Liver (tissue), 9 donors: ENCODE data around the gene C4A. TPM values are rescaled to one million over a fixed set of nuclear protein-coding genes. Genes with fewer than 3 reads are reported as not detected.
"Not testable (repeated sequence)": the region's sequence is repeated elsewhere in the genome, so short reads cannot be mapped to it uniquely, and the experiment has no call there.

Experiments
- DNase-seq: peaks from one replicate; pipeline ENCODE4 v3.0.0-alpha.2; 2017; ENCODE audit warnings: low spot score
- H3K27ac ChIP-seq, 2 donors: one replicate each; pipeline ENCODE4 v1.7.0; 2013; ENCODE audit warnings: inconsistent platforms in 2 of 2, low read length in 2 of 2, control low read depth in 1 of 2, low read depth in 1 of 2, mild to moderate bottlenecking in 1 of 2
- H3K27me3 ChIP-seq, 4 donors: one replicate each; pipeline versions ENCODE4 v1.6.1 to v1.7.0; 2013; ENCODE audit warnings: low read length in 3 of 4, inconsistent platforms in 1 of 4, mild to moderate bottlenecking in 1 of 4, moderate library complexity in 1 of 4; ENCODE audit not compliant: control insufficient read depth in 4 of 4, insufficient read depth in 4 of 4
- H3K36me3 ChIP-seq, 4 donors: one replicate each; pipeline versions ENCODE4 v1.6.1 to v1.7.0; 2013; ENCODE audit warnings: low read length in 3 of 4, mild to moderate bottlenecking in 3 of 4, low read depth in 1 of 4, moderate library complexity in 1 of 4; ENCODE audit not compliant: control insufficient read depth in 4 of 4, insufficient read depth in 3 of 4
- H3K4me1 ChIP-seq, 4 donors: one replicate each; pipeline versions ENCODE4 v1.6.1 to v1.7.0; 2013; ENCODE audit warnings: low read length in 3 of 4, mild to moderate bottlenecking in 3 of 4, moderate library complexity in 1 of 4; ENCODE audit not compliant: control insufficient read depth in 4 of 4, insufficient read depth in 4 of 4
- H3K4me3 ChIP-seq, 3 donors: one replicate each; pipeline versions ENCODE4 v1.6.1 to v1.7.0; 2013; ENCODE audit warnings: low read length in 3 of 3, control low read depth in 1 of 3, low read depth in 1 of 3, mild to moderate bottlenecking in 1 of 3
- H3K9ac ChIP-seq, 2 donors: one replicate each; pipeline ENCODE4 v1.7.0; 2013; ENCODE audit warnings: low read length in 2 of 2, mild to moderate bottlenecking in 2 of 2, moderate library complexity in 2 of 2, control low read depth in 1 of 2, low read depth in 1 of 2
- H3K9me3 ChIP-seq, 4 donors: one replicate each; pipeline versions ENCODE4 v1.6.1 to v1.7.0; 2013; ENCODE audit warnings: low read length in 3 of 4; ENCODE audit not compliant: control insufficient read depth in 4 of 4
- FOXA1 ChIP-seq: IDR thresholded peaks from 2 replicates; pipeline ENCODE4 v1.6.1; 2016; ENCODE audit warnings: antibody characterized with exemption
- GABPA ChIP-seq, 2 donors: IDR thresholded peaks in 1 of 2; conservative IDR thresholded peaks in 1 of 2; 2 replicates each; pipeline ENCODE4 v1.6.1; 2016; ENCODE audit warnings: antibody characterized with exemption in 2 of 2, mild to moderate bottlenecking in 1 of 2, moderate library complexity in 1 of 2
- JUND ChIP-seq, 2 donors: IDR thresholded peaks; 2 replicates each; pipeline ENCODE4 v1.6.1; 2016; ENCODE audit warnings: antibody characterized with exemption in 2 of 2
- RAD21 ChIP-seq, 2 donors: IDR thresholded peaks; 2 replicates each; pipeline ENCODE4 v1.6.1; 2016; ENCODE audit warnings: antibody characterized with exemption in 2 of 2, mild to moderate bottlenecking in 2 of 2
- RXRA ChIP-seq, 2 donors: IDR thresholded peaks; 2 replicates each; pipeline ENCODE4 v1.6.1; 2017 to 2018; ENCODE audit warnings: antibody characterized with exemption in 2 of 2, mild to moderate bottlenecking in 1 of 2
- WGBS: extraction: QIAGEN DNeasy Blood & Tissue Kit; methylation state at CpG from one replicate; pipeline ENCODE4 v1.1.7; 2013; 5-methylcytosine and 5-hydroxymethylcytosine counted together
- polyA plus RNA-seq, 2 donors: library from polyadenylated mRNA; stranded (reverse) in 1 of 2; unstranded in 1 of 2; fragments of 200-250 nt in 1 of 2; fragments of >200 nt in 1 of 2; fragmentation: Nextera tagmentation in 1 of 2; extraction: Ambion mirVana in 1 of 2; gene quantifications; one replicate each; pipeline versions ENCODE4 v1.2.1 to v1.2.3, GENCODE V29; 2013 to 2015
- total RNA-seq, 2 donors: library from RNA; depleted of rRNA; stranded (reverse); fragments of >200 nt; gene quantifications; one replicate each; pipeline ENCODE4 v1.2.3, GENCODE V29; 2014
- donor health status: healthy.
- donor health status: healthy.
- donor health status: healthy.
- donor health status: healthy.
- donor health status: healthy.

C4A gene
- total and polyA plus RNA-seq, 4 donors = 410 to 2,903 (median 1,534) TPM

DNA sequence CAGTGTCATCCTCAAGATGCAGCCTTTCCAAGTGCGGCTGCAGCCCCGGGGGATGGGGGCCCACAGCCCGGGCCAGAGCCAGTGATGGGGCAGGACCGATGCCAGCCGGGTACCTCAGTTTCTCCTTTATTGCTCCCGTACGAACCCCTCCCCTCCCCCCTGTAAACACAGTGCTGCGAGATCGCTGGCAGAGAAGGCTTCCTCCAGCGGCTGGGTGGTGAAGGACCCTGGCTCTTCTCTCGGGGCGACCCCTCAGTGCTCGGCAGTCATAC lies 59.1 kb downstream of the C4A start:
- H3K4me1 ChIP-seq, H3K27ac ChIP-seq, H3K27me3 ChIP-seq, H3K9me3 ChIP-seq, H3K4me3 ChIP-seq, H3K9ac ChIP-seq, DNase-seq, H3K36me3 ChIP-seq: not testable (repeated sequence)
- 86% methylated on average over 7 of the region's 13 CpGs for WGBS

DNA sequence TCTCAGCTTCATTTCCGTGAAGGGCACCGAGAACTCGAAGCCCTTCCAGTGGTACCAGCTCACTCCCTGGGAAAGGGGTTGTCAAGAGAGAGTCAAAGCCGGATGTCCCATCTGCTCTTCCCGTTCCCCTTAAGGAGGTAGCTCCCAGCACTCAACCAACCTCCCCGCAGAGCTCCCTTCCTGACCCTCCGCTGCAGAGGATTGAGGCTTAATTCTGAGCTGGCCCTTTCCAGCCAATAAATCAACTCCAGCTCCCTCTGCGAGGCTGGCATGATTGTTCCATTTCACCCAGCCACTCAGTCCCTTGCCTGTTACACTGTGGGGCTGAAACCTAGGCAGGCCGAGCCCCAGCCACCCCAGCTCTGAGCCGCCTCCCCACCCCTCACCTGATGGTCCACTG lies 59.5 kb downstream of the C4A start:
- not testable (repeated sequence) for H3K27me3 ChIP-seq, H3K27ac ChIP-seq, H3K9ac ChIP-seq, DNase-seq, H3K4me1 ChIP-seq, H3K9me3 ChIP-seq, H3K36me3 ChIP-seq, H3K4me3 ChIP-seq
- 87% methylated on average over 6 of the region's 10 CpGs for WGBS

DNA sequence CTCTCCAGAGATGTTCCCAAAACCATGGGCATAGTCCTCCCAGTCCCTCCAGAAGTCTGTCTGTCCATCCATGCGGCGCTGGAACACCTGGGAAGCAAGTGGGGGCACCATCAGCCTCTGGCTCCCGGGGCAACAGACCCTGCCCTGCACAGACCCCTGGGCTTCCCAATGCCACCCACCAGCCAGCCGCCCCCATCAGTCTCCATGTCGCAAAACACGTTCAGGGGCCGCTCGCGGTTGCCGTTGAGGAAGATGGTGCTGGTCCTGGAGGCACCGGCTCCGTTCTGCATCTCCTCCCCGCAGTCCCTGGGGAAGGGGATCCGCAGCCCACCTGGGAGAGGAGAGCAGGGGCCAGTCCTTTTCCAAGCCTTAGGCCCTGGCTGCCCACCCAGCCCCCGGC lies 60.4 kb downstream of the C4A start:
- not testable (repeated sequence) for H3K4me1 ChIP-seq, DNase-seq, H3K27me3 ChIP-seq, H3K9me3 ChIP-seq, H3K9ac ChIP-seq, H3K27ac ChIP-seq, H3K36me3 ChIP-seq, H3K4me3 ChIP-seq
- 94% methylated on average over 14 of the region's 15 CpGs for WGBS

DNA sequence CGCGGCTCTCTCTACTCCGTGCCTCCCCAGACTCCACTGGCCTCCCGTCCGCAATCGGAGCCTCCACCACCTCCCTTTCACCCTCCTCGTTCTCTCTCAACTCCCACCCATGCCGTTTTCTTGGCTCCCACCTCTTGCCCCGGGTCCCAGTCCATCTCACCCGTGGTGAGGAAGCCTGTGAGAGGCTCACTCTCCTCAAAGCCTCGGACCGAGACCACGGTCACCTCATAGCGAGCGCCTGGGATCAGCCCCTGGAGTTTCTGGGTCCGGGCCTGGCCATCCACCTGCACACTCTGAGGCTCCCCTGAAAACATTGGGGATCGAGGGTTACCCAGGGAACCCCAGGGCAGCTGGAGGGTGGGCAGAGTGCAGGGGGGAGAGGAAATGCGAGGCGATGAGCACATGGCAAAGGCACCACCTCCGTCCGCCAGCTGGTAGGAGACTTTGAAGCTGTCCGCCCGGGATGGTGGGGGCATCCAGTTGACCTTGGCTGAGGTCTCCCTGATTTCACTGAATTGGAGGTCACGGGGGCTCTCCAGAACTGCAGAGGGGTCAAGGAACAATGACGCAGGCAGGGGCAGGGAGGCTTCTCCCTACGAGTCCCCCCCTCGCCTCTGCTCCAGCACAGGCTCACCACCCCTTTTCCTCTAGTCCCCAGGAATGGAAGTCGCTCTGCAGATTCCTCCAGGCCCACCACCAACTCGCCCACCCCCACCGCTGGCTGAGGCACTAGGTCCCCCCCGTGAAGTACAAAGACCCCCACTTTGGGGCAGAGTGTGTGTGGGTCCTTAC lies 61.9 kb downstream of the C4A start:
- WGBS = 86% methylated on average over 18 of the region's 31 CpGs
- H3K27ac ChIP-seq, H3K4me3 ChIP-seq, H3K27me3 ChIP-seq, H3K36me3 ChIP-seq, H3K9me3 ChIP-seq, H3K4me1 ChIP-seq, H3K9ac ChIP-seq, DNase-seq: not testable (repeated sequence)

DNA sequence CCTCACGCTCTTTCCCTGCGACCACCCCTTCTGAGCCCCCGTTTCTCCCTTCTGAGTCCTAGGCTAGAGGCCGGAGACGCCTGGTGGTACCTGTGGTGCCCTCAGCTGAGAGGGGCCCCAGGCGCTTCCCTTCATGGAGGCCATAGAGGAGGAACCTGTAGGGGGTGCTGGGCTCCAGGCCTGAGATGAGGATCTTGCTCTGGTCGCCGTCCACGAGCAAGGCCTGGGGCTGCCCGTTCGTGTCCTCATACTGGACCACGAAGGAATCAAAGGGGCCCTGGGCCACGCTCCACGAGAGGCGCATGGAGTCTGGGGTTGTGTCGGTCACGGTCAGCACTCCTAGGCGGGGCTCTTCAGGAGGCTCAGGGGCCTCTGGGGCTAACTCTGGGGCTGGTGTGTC lies 63.1 kb downstream of the C4A start:
- H3K9me3 ChIP-seq, H3K27me3 ChIP-seq, H3K4me1 ChIP-seq, H3K36me3 ChIP-seq, H3K27ac ChIP-seq, H3K4me3 ChIP-seq, DNase-seq, H3K9ac ChIP-seq: not testable (repeated sequence)
- 93% methylated on average over 12 of the region's 18 CpGs for WGBS

DNA sequence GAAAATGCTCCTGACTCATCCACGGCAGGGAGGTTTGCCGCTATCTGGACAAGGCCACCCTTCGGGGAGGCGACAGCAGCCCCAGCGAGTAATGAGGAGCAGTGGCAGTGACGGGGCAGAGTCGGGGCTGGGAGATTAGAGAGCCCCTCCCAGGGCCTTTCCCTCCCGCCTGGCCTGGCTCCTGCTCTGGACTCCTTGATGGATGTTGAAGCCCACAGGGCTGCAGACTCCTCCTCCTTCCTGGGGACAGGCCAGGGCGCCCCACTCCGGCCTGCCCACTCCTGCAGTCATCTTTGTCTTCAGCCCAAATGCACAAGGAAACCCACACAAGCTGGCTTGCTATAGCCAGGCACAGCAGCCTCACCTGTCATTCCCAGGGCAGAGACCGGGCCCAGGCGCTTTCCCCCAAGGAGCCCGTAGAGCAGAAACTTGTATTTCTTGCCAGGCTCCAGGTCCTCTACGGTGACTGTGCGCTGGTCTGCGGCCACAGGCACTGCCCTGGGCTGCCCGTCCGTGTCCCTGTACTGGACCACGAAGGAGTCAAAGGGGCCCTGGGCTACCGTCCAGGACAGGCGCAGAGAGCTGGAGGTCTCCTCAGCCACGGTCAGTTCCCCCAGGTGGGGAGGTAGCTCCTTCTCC lies 64.1 kb downstream of the C4A start:
- WGBS = 92% methylated on average over 22 of the region's 22 CpGs
- no peak for DNase-seq
- no peaks in the 10 kb centered on the region for H3K9me3 ChIP-seq
- H3K9ac ChIP-seq = no peak overlapping the region
- no peaks in the 10 kb centered on the region for H3K36me3 ChIP-seq
- H3K27ac ChIP-seq = no peak overlapping the region
- peaks cover 0 to 8% (median 1%) of the 10 kb centered on the region in 4 donors for H3K4me1 ChIP-seq
- H3K27me3 ChIP-seq = no peaks in the 10 kb centered on the region
- no peak overlapping the region for H3K4me3 ChIP-seq
- TF ChIP-seq RXRA (IDR thresholded peaks at IDR 0.05) (no peak), GABPA (IDR thresholded peaks at IDR 0.05 in 1 of 2, conservative IDR thresholded peaks at IDR 0.05 in 1 of 2) (no peak), FOXA1 (no peak), RAD21 (IDR thresholded peaks at IDR 0.05) (no peak), JUND (IDR thresholded peaks at IDR 0.05) (no peak)
